Activated CD4-positive, alpha-beta memory T cell treated with anti-CD3 and anti-CD28 coated beads for 36 hours (primary cell): ENCODE measurements around the gene MEGF8. TPM values are rescaled to one million over a fixed set of nuclear protein-coding genes. Genes with fewer than 3 reads are reported as not detected.

ENCODE experiments used
- CTCF ChIA-PET: fragments of 350-600 bp; sonication (Branson Sonifier 250); formaldehyde crosslinking; loops from one replicate; lab custom pipeline; 2021; ENCODE audit warnings: antibody characterized with exemption, inconsistent platforms; lab: Charles Lee
- POLR2A ChIA-PET: fragments of 350-600 bp; sonication (Branson Sonifier 250); formaldehyde crosslinking; loops from one replicate; lab custom pipeline; 2021; ENCODE audit warnings: antibody characterized with exemption; lab: Charles Lee
- DNase-seq: peaks from one replicate; pipeline ENCODE4 v3.0.0-alpha.2; 2020
- H3K27ac Mint-ChIP-seq: one replicate; pipeline ENCODE4 v1.8.0; 2021; ENCODE audit warnings: mixed read lengths
- H3K27me3 Mint-ChIP-seq: one replicate; pipeline ENCODE4 v1.8.0; 2021; ENCODE audit warnings: mixed read lengths
- H3K36me3 Mint-ChIP-seq: one replicate; pipeline ENCODE4 v1.8.0; 2021; ENCODE audit warnings: mixed read lengths
- H3K4me1 Mint-ChIP-seq: one replicate; pipeline ENCODE4 v1.8.0; 2021; ENCODE audit warnings: low read depth, mixed read lengths
- H3K4me3 Mint-ChIP-seq: one replicate; pipeline ENCODE4 v1.8.0; 2021; ENCODE audit warnings: mild to moderate bottlenecking, mixed read lengths
- H3K9me3 Mint-ChIP-seq: one replicate; pipeline ENCODE4 v1.8.0; 2021; ENCODE audit warnings: mixed read lengths
- intact Hi-C: fragments of 100-400 bp; cut with micrococcal nuclease; formaldehyde crosslinking; loops from one replicate; pipeline ENCODE4 v1.15.1; 2023
- total RNA-seq, 2 experiments: library from RNA; stranded (reverse); gene quantifications; one replicate each; pipeline ENCODE4 v1.2.3, GENCODE V29; 2021

The MEGF8 gene
- total RNA-seq, 2 experiments from 2014 or later = 6.0 to 7.2 TPM

DNA sequence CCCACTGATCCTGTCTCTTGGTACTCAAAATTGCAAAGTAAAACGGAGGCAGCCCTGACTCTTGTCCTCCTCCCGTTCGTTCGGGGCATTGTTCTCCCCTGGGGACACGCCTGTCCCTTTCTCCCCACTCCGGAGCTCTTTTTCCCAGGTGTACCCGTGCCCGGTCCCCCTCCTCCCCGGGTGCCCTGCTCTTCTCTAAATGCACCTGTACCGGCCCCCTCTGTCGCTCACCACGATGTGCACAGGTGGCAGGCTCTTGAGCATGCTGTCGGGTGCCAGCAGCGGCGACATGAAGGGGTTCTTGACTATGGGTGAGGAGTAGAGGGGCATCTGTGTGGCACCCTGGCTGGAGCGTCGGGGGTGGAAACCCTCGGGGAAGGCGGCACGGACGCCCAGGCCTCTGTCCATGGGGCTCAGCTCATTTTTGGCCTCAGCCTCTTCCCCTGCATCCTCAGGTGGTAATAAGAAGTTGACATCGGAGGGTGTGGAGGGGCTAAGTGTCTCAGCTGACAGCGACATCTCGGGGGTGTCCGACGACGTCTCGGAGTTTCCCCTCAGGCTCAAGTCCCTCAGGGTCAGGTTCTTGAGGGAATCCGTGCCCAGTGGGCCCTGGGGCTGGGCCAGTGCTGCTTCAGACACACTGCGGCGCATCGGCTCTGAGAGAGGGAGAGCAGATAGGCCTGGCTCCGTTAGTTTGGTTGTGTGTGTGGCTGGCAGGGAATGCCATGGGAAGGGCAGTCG is 77.1 kb downstream of the MEGF8 start:
- no peaks in the 10 kb centered on the region for H3K27me3 Mint-ChIP-seq
- peak overlapping the region; percentile 71 for H3K4me3 Mint-ChIP-seq
- intact Hi-C loops = no loop called here
- POLR2A ChIA-PET = no interaction called here
- DNase-seq = no peak
- CTCF ChIA-PET = interaction anchor here (0.9 to 4.5 kb wide), 3 partner anchors 11 to 270 kb away, joined by 4 to 17 read pairs (median 4); partner anchors contain the start of gene POU2F2
- H3K4me1 Mint-ChIP-seq = peaks cover 29% of the 10 kb centered on the region
- H3K9me3 Mint-ChIP-seq = no peaks in the 10 kb centered on the region
- peaks cover 5% of the 10 kb centered on the region for H3K36me3 Mint-ChIP-seq
- no peak overlapping the region for H3K27ac Mint-ChIP-seq

DNA sequence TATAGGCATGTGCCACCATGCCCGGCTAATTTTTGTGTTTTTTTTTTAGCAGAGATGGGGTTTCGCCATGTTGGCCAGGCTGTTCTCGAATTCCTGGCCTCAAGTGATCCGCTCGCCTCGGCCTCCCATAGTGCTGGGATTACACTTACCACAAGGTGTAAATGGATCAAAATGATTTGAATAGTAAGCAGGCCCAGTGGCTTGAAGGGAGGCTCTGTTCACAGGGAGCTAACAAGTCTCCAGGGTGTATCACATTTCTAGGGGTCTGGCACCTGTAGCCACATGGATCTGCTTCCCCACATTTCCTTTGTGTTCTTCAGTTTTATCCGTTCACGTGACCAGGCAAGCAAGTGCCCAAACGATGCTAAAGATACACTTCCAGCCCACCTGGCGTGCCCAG is 78.2 kb downstream of the MEGF8 start:
- Mint-ChIP-seq H3K9me3 (no peaks in the 10 kb centered on the region), H3K27ac (no peak overlapping the region), H3K27me3 (no peaks in the 10 kb centered on the region), H3K4me3 (no peak overlapping the region), H3K36me3 (peaks cover 5% of the 10 kb centered on the region), H3K4me1 (peaks cover 24% of the 10 kb centered on the region)
- no peak for DNase-seq
- ChIA-PET POLR2A (no interaction called here), CTCF (interaction anchor here (1.0 to 2.6 kb wide), 2 partner anchors 17 to 35 kb away, joined by 4 to 11 read pairs; no protein-coding TSS in a partner anchor)
- intact Hi-C loops = no loop called here

DNA sequence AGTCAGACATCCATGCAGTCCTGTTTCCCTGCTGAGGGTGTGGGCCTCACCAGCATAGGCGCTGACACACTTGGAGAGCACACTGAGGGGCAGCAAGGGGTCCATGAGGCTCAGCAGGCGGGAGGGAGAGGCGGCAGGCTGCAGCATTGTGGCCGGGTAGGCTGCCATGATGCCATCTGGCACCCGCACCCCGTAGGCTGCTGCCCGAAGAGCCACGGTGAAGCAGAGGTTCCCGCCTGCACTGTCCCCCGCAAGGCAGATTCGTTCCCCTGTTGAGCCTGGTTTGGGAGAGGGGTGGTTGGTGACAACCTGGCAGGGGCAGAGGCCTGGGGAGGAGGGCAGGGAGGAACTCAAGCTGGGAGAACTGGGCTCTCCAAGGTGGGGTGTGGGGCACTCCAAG is 80.7 kb downstream of the MEGF8 start:
- H3K4me3 Mint-ChIP-seq = no peak overlapping the region
- peaks cover 7% of the 10 kb centered on the region for H3K4me1 Mint-ChIP-seq
- H3K9me3 Mint-ChIP-seq = no peaks in the 10 kb centered on the region
- peaks cover 5% of the 10 kb centered on the region for H3K36me3 Mint-ChIP-seq
- H3K27me3 Mint-ChIP-seq = no peaks in the 10 kb centered on the region
- DNase-seq = no peak
- no peak overlapping the region for H3K27ac Mint-ChIP-seq
- intact Hi-C loops = no loop called here
- POLR2A ChIA-PET = interaction anchor here (0.9 kb wide), 1 partner anchor 33 kb away, joined by 3 read pairs; no protein-coding TSS in a partner anchor
- CTCF ChIA-PET = interaction anchor here (0.8 kb wide), 1 partner anchor 14 kb away, joined by 5 read pairs; no protein-coding TSS in a partner anchor

DNA sequence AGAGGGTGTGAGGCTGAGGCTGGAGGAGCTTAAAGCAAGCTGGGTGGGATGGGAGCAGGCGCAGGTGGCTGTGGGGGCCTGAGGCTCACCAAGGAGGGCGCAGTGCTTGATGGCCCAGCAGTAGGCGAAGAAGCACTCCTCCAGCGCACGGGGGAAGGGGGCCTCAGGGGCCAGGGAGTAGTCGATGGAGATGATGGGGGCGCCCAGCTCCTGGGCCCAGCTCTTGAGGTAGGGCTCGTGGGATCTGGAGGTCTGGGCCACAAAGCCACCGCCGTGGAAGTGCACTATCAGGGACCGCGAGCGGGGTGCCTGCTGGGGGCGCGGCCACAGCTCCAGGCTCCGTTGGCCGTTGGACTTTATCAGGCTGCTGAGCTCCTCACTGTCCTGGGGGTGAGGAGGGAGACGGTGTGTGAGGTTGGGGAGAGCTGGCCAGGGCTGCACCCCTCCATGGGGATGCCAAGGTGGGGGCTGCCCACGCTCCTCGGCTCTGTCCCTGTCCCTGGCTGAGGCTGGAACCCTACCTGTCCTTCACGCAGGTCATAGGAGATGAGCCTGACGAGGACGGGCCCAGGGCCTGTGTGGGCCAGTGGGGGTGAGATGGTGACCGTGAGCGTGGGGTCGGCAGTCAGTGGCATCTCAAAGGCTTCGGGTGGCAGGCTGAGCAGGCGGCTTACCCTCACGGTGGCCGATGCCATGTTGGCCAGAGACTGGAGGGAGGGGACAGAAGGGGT is 81.8 kb downstream of the MEGF8 start:
- no peak overlapping the region for H3K27ac Mint-ChIP-seq
- CTCF ChIA-PET = no interaction called here
- DNase-seq = no peak
- H3K4me3 Mint-ChIP-seq = no peak overlapping the region
- intact Hi-C loops = no loop called here
- POLR2A ChIA-PET = interaction anchor here (0.9 kb wide), 1 partner anchor 32 kb away, joined by 3 read pairs; no protein-coding TSS in a partner anchor
- no peaks in the 10 kb centered on the region for H3K27me3 Mint-ChIP-seq
- no peaks in the 10 kb centered on the region for H3K9me3 Mint-ChIP-seq
- peaks cover 5% of the 10 kb centered on the region for H3K36me3 Mint-ChIP-seq
- H3K4me1 Mint-ChIP-seq = no peaks in the 10 kb centered on the region

DNA sequence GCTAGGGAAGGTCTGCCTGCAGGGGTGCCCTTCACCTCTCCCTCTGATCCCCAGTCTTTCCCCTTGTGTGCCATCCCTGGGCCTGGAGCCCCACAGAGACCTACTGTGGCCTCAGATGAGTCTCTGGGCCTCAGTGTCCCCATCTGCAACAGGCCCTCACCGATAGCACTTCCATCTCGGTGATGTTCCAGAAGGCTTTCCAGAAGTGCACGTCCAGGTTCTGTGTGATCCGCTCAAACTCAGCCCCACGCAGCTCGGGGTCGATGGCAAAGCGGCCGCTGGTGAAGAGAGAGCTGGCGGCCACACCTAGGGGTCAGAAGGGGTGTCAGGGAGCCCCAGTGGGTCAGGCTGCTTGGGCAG is 82.4 kb downstream of the MEGF8 start:
- no peaks in the 10 kb centered on the region for H3K4me1 Mint-ChIP-seq
- POLR2A ChIA-PET = no interaction called here
- CTCF ChIA-PET = no interaction called here
- H3K9me3 Mint-ChIP-seq = no peaks in the 10 kb centered on the region
- no peak overlapping the region for H3K27ac Mint-ChIP-seq
- no peak overlapping the region for H3K4me3 Mint-ChIP-seq
- no peak for DNase-seq
- intact Hi-C loops = no loop called here
- peaks cover 5% of the 10 kb centered on the region for H3K36me3 Mint-ChIP-seq
- no peaks in the 10 kb centered on the region for H3K27me3 Mint-ChIP-seq

DNA sequence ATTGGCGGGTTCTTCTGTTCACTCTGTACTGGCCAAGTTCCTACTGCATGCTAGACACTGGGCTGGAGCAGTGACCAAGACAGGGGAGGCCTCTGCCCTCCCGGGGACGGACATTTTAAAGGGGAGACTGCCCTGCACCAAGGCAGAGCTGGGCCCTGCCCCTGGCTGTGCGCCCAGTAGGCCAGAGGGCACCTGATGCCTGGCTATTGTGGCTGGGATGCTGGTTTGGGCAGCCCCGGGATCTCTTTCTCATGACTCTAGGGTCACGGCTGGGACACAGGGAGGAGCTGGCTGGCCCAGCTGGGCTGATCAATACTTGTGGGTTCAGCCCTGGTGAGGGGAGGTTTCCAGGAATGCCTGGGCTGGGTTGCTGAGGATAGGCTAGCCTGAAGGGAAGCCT is 84.0 kb downstream of the MEGF8 start:
- Mint-ChIP-seq H3K9me3 (no peaks in the 10 kb centered on the region), H3K27me3 (no peaks in the 10 kb centered on the region), H3K27ac (no peak overlapping the region), H3K4me1 (no peaks in the 10 kb centered on the region), H3K36me3 (peaks cover 4% of the 10 kb centered on the region), H3K4me3 (no peak overlapping the region)
- no peak for DNase-seq
- ChIA-PET POLR2A (no interaction called here), CTCF (interaction anchor here (1.0 to 1.5 kb wide), 2 partner anchors 9 to 11 kb away, joined by 5 to 7 read pairs; no protein-coding TSS in a partner anchor)
- intact Hi-C loops = no loop called here

DNA sequence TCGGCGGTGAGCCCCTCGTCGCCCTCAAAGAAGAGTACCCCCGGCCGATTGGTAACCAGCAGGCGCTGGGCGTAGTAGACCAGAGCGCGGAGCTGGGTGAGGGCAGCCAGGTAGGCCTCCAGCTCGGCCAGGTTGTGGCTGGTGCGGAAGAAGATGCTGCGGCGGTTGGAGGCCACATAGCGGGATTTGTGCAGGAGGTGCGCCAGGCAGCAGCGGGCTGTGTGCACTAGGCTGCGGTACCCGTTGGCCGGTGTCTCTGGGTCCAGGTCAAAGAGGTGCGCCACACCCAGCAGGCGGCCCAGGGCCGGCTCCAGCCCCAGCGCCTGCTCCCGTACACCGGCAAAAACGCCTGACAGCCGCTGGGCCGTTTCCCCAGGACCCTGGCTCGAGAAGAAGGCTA is 84.9 kb downstream of the MEGF8 start:
- ChIA-PET POLR2A (no interaction called here), CTCF (interaction anchor here (1.0 to 1.5 kb wide), 2 partner anchors 9 to 10 kb away, joined by 5 to 7 read pairs; no protein-coding TSS in a partner anchor)
- no peaks in the 10 kb centered on the region for H3K9me3 Mint-ChIP-seq
- no peak for DNase-seq
- no peak overlapping the region for H3K27ac Mint-ChIP-seq
- H3K27me3 Mint-ChIP-seq = no peaks in the 10 kb centered on the region
- intact Hi-C loops = no loop called here
- H3K36me3 Mint-ChIP-seq = peaks cover under 1% of the 10 kb centered on the region
- H3K4me1 Mint-ChIP-seq = no peaks in the 10 kb centered on the region
- no peak overlapping the region for H3K4me3 Mint-ChIP-seq

DNA sequence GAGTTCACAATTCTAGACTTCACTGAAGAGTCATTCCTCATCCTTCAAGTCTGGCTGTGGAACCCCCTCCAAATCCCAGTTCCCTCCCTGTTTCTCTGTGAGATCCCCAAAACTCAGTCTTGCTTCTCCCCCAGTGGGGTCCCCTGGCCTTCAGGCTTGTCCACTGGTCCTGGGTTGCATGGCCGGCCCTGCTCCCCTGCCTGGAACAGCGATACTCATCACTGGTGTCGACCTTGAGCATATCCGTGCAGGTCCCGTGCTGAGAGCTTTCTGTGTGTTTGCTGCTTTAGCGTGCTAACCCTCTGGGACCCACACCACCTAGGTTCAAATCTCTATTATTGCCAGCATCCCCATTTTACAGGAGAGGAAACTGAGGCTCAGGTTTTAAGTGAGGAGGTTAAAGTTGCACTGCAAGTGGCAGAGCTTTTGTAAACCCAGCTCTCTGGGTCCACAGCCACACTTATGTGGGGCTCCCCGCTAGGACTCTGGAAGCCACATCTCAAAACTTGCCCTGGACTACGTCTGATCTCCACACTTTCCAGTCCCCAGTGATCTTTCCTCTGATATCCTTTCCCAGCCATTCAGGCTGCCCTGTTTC is 86.2 kb downstream of the MEGF8 start:
- no peaks in the 10 kb centered on the region for H3K36me3 Mint-ChIP-seq
- intact Hi-C loops = no loop called here
- ChIA-PET POLR2A (interaction anchor here (0.8 kb wide), 1 partner anchor 16 kb away, joined by 3 read pairs; no protein-coding TSS in a partner anchor), CTCF (interaction anchor here (0.9 to 2.1 kb wide), 5 partner anchors 8 to 27 kb away, joined by 3 to 7 read pairs (median 4); no protein-coding TSS in a partner anchor)
- no peak for DNase-seq
- no peaks in the 10 kb centered on the region for H3K9me3 Mint-ChIP-seq
- H3K4me1 Mint-ChIP-seq = no peaks in the 10 kb centered on the region
- H3K4me3 Mint-ChIP-seq = no peak overlapping the region
- H3K27ac Mint-ChIP-seq = no peak overlapping the region
- no peaks in the 10 kb centered on the region for H3K27me3 Mint-ChIP-seq

DNA sequence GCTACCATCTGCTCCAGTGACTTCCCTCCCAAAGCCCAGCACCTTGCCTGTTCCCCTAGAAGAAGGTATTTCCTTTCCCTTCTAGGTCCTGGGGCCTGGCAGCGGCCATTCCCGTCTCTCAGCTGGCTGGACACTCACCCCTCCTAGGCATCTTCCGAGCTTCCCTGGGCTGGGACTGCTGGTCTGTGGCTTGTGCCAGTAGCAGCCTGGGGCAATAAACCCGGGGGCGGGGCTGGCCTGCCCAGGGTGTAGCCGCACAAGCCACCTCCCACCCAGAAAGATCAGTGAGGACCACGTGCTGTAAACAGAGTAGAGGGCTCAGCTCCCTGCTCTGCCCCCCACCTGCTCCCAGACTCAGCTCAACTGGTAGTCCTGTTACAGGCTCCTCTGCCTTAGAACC is 86.8 kb downstream of the MEGF8 start:
- no peaks in the 10 kb centered on the region for H3K36me3 Mint-ChIP-seq
- no peaks in the 10 kb centered on the region for H3K4me1 Mint-ChIP-seq
- ChIA-PET POLR2A (interaction anchor here (0.8 kb wide), 1 partner anchor 17 kb away, joined by 3 read pairs; no protein-coding TSS in a partner anchor), CTCF (interaction anchor here (0.9 to 2.1 kb wide), 5 partner anchors 8 to 26 kb away, joined by 3 to 7 read pairs (median 4); no protein-coding TSS in a partner anchor)
- H3K9me3 Mint-ChIP-seq = no peaks in the 10 kb centered on the region
- no peak overlapping the region for H3K27ac Mint-ChIP-seq
- intact Hi-C loops = no loop called here
- H3K27me3 Mint-ChIP-seq = no peaks in the 10 kb centered on the region
- no peak overlapping the region for H3K4me3 Mint-ChIP-seq
- DNase-seq = no peak

DNA sequence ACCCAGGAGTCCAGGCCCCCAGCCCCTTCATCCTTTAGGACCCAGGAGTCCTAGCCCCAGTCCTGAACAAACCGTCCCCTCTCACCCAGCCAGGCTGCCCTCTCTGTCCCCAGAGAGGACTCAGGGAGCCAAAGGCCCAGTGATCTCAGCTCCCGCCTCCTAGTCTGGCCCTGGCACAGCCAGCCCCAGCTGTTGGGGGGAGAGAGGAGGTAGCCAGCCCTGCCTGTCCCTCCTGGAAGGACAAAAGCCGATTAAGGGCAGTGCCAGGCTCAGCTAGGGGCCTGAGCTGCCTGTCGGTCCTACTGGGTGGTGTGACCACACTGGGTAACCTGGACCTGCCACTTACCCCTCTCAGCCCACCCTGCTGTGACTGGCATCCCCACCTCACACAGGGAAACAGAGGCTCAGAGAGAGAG is 87.2 kb downstream of the MEGF8 start:
- intact Hi-C loops = no loop called here
- no peaks in the 10 kb centered on the region for H3K27me3 Mint-ChIP-seq
- no peaks in the 10 kb centered on the region for H3K36me3 Mint-ChIP-seq
- POLR2A ChIA-PET = no interaction called here
- CTCF ChIA-PET = interaction anchor here (1.1 to 2.1 kb wide), 3 partner anchors 12 to 28 kb away, joined by 3 to 7 read pairs (median 4); no protein-coding TSS in a partner anchor
- no peak overlapping the region for H3K4me3 Mint-ChIP-seq
- DNase-seq = no peak
- H3K4me1 Mint-ChIP-seq = no peaks in the 10 kb centered on the region
- no peaks in the 10 kb centered on the region for H3K9me3 Mint-ChIP-seq
- no peak overlapping the region for H3K27ac Mint-ChIP-seq

DNA sequence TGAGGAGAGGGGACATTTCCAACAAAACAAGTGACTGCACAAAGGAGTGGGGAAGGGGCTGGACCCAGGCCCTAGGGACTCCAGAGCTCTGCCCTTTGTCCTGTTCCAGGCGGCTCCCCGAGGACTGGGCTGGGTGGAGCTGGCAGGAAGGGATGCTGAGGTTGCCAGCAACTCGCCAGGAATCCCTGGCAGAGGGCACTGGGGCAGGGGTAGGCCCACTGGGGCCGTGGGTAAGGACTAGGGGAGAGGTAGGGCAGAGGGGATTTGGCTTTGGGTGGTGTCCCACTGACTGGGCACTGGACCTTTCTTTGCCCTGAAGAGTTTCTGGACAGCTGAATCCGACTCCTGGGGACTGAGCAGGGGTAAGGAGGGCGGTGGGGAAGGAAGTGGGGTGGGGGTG is 93.9 kb downstream of the MEGF8 start:
- CTCF ChIA-PET = interaction anchor here (0.6 to 4.3 kb wide), 10 partner anchors 8 to 442 kb away, joined by 3 to 43 read pairs (median 6); no protein-coding TSS in a partner anchor
- Mint-ChIP-seq H3K4me1 (peaks cover 36% of the 10 kb centered on the region), H3K36me3 (no peaks in the 10 kb centered on the region), H3K4me3 (no peak overlapping the region), H3K9me3 (no peaks in the 10 kb centered on the region), H3K27ac (no peak overlapping the region), H3K27me3 (no peaks in the 10 kb centered on the region)
- no peak for DNase-seq
- intact Hi-C loops = no loop called here
- POLR2A ChIA-PET = interaction anchor here (1.1 kb wide), 1 partner anchor 23 kb away, joined by 3 read pairs; no protein-coding TSS in a partner anchor
